HEK293T (cell line): ENCODE data around the gene OPALIN.

ENCODE experiments used
- ELF4 ChIP-seq: fragments of 450-650 bp; IDR thresholded peaks from 2 replicates; pipeline ENCODE4 v1.6.1; 2017; ENCODE audit warnings: antibody characterized with exemption
- FOXK2 ChIP-seq: fragments of 450-650 bp; IDR thresholded peaks from 2 replicates; pipeline ENCODE4 v1.6.1; 2016; ENCODE audit warnings: mild to moderate bottlenecking

DNA sequence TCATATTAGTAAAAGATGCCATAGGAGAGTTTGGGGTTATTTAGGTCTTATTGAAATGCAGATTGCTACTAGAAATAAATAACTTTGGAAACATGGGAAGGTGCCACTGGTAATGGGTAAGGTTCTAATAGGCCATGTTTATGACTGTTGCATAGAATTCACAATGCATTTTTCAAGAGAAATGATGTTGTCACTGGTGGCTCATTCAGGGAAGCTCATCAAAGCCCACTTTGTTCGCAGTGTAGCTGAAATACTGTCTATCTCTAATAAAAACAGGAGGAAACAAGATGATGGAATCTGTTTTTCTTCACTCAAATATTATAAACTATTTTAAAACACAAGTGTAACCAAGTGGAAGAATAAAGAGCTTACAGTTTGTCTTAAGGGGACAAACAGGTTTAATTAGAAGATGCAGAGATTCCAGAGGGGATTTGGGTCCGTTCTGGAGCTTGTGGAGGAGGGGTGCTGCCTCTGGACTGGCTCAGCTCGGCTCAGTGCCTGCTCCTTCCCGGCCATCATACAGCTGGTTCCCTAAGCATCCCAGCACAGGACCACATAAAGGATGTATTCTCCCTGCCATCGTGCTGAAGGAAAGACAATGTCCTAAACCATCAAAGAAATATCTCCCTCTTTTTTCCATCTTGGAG is 20.4 kb downstream of the OPALIN start:
- TF ChIP-seq ELF4 (no peak), FOXK2 (no peak)
